Measurements from ENCODE around the gene ODF2L. TPM values are rescaled to one million over a fixed set of nuclear protein-coding genes. Genes with fewer than 3 reads are reported as not detected.

Gene ODF2L
- polyA plus RNA-seq, 1 experiment = 25.6 TPM

DNA sequence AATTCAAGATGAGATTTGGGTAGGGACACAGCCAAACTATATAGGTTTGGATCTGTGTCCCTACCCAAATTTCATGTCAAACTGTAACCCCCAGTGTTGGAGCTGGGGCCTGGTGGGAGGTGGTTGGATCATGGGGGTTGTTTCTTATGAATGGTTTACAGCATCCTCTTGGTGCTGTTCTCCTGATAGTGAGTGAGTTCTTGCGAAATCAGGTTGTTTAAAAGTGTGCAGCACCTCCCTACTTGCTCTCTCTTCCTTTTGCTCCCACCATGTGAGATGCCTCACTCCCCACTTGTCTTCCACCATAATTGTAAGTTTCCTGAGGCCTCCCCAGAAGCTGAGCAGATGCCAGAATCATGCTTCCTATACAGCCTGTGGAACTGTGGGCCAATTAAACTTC, 17.3 kb downstream of the ODF2L start:
- CTCF ChIA-PET = interaction anchor here (1.3 to 2.2 kb wide), 4 partner anchors 126 to 336 kb away, joined by 10 to 29 read pairs (median 19); partner anchors contain the start of gene SH3GLB1
- Histone ChIP-seq H3K27ac (ENCODE audit: low read depth, low read length) (no peak overlapping the region), H3K27me3 (ENCODE audit: control insufficient read depth, insufficient read depth, low read length) (no peaks in the 10 kb centered on the region), H3K9me3 (ENCODE audit: control insufficient read depth, insufficient read depth, low read length) (peaks cover 3% of the 10 kb centered on the region; the same call in 1 of the 2 replicates), H3K4me3 (ENCODE audit: low read depth, low read length) (no peak overlapping the region)
- TF ChIP-seq, protein P1, sequence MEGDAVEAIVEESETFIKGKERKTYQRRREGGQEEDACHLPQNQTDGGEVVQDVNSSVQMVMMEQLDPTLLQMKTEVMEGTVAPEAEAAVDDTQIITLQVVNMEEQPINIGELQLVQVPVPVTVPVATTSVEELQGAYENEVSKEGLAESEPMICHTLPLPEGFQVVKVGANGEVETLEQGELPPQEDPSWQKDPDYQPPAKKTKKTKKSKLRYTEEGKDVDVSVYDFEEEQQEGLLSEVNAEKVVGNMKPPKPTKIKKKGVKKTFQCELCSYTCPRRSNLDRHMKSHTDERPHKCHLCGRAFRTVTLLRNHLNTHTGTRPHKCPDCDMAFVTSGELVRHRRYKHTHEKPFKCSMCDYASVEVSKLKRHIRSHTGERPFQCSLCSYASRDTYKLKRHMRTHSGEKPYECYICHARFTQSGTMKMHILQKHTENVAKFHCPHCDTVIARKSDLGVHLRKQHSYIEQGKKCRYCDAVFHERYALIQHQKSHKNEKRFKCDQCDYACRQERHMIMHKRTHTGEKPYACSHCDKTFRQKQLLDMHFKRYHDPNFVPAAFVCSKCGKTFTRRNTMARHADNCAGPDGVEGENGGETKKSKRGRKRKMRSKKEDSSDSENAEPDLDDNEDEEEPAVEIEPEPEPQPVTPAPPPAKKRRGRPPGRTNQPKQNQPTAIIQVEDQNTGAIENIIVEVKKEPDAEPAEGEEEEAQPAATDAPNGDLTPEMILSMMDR (IDR thresholded peaks at IDR 0.05; ENCODE audit: low read depth, low read length) = no peak
- no peak for DNase-seq (ENCODE audit: low read depth, low spot score)
- POLR2A ChIA-PET = no interaction called here

DNA sequence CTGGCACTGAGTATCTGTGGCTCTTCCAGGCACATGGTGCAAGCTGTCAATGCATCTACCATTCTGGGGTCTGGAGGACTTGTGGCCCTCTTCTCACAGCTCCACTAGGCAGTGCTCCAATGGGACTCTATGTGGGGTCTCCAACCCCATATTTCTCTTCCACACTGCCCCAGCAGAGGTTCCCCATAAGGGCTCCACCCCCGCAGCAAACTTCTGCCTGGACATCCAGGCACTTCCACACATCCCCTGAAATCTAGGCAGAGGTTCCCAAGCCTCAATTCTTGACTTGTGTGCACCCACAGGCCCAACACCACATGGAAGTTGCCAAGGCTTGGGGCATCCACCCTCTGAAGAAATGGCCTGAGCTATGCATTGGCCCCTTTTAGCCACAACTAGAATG, 18.8 kb downstream of the ODF2L start:
- Histone ChIP-seq H3K27ac (ENCODE audit: low read depth, low read length) (no peak overlapping the region), H3K4me3 (ENCODE audit: low read depth, low read length) (no peak overlapping the region), H3K27me3 (ENCODE audit: control insufficient read depth, insufficient read depth, low read length) (no peaks in the 10 kb centered on the region), H3K9me3 (ENCODE audit: control insufficient read depth, insufficient read depth, low read length) (peaks cover 3% of the 10 kb centered on the region; the same call in 1 of the 2 replicates)
- POLR2A ChIA-PET = no interaction called here
- DNase-seq (ENCODE audit: low read depth, low spot score) = no peak
- TF ChIP-seq, protein P1 (IDR thresholded peaks at IDR 0.05; ENCODE audit: low read depth, low read length) = no peak
- CTCF ChIA-PET = interaction anchor here (0.6 to 1.6 kb wide), 2 partner anchors 18 to 96 kb away, joined by 3 to 4 read pairs; no protein-coding TSS in a partner anchor

- no peak overlapping the region for H3K27ac ChIP-seq (ENCODE audit: low read depth, low read length)
- no peak for DNase-seq (ENCODE audit: low read depth, low spot score)
- H3K9me3 ChIP-seq (ENCODE audit: control insufficient read depth, insufficient read depth, low read length) = peaks cover 3% of the 10 kb centered on the region; the same call in 1 of the 2 replicates
- ChIA-PET POLR2A (no interaction called here), CTCF (interaction anchor here (2.3 kb wide), 1 partner anchor 329 kb away, joined by 7 read pairs; the partner anchor contains the start of gene SH3GLB1)
- TF ChIP-seq, protein P1 (IDR thresholded peaks at IDR 0.05; ENCODE audit: low read depth, low read length) = no peak
- H3K27me3 ChIP-seq (ENCODE audit: control insufficient read depth, insufficient read depth, low read length) = no peaks in the 10 kb centered on the region
- no peak overlapping the region for H3K4me3 ChIP-seq (ENCODE audit: low read depth, low read length)
These were observed 20.4 kb downstream of the ODF2L start for GRCh38 chr1:86375688-86376087.

- Histone ChIP-seq H3K27ac (ENCODE audit: low read depth, low read length) (no peak overlapping the region), H3K4me3 (ENCODE audit: low read depth, low read length) (no peak overlapping the region), H3K27me3 (ENCODE audit: control insufficient read depth, insufficient read depth, low read length) (no peaks in the 10 kb centered on the region), H3K9me3 (ENCODE audit: control insufficient read depth, insufficient read depth, low read length) (no peaks in the 10 kb centered on the region)
- TF ChIP-seq, protein P1 (IDR thresholded peaks at IDR 0.05; ENCODE audit: low read depth, low read length) = no peak
- ChIA-PET CTCF (interaction anchor here (3.7 kb wide), 1 partner anchor 10 kb away, joined by 15 read pairs; no protein-coding TSS in a partner anchor), POLR2A (no interaction called here)
- DNase-seq (ENCODE audit: low read depth, low spot score) = no peak
These were observed 25.5 kb downstream of the ODF2L start for GRCh38 chr1:86370601-86371022.

GRCh38 chr1:86365896-86366295, 30.2 kb downstream of the ODF2L start:
- no peaks in the 10 kb centered on the region for H3K9me3 ChIP-seq (ENCODE audit: control insufficient read depth, insufficient read depth, low read length)
- DNase-seq (ENCODE audit: low read depth, low spot score) = no peak

More at GRCh38 chr1:86365896-86366295, 30.2 kb downstream of the ODF2L start:
- TF ChIP-seq, protein P1 (IDR thresholded peaks at IDR 0.05; ENCODE audit: low read depth, low read length) = no peak
- H3K27ac ChIP-seq (ENCODE audit: low read depth, low read length) = no peak overlapping the region
- POLR2A ChIA-PET = no interaction called here
- no peak overlapping the region for H3K4me3 ChIP-seq (ENCODE audit: low read depth, low read length)
- H3K27me3 ChIP-seq (ENCODE audit: control insufficient read depth, insufficient read depth, low read length) = no peaks in the 10 kb centered on the region
- CTCF ChIA-PET = interaction anchor here (1.7 kb wide), 1 partner anchor 14 kb away, joined by 5 read pairs; no protein-coding TSS in a partner anchor

Data from AG04450 (cell line).